Natural killer cell (primary cell): ENCODE data around the gene TBRG1. TPM values are rescaled to one million over a fixed set of nuclear protein-coding genes. Genes with fewer than 3 reads are reported as not detected.

Experiments
- ATAC-seq, 3 donors: fragments of 150-1000 bp in 2 of 3; fragments of 200-7000 bp in 1 of 3; cut with Tn5 transposase; 1 replicate in 1 of 3; 2 replicates in 2 of 3; pipeline ENCODE4 v1.10.0; 2021; ENCODE audit warnings: mild to moderate bottlenecking in 2 of 3, moderate library complexity in 2 of 3
- DNase-seq, 2 donors: peaks; one replicate each; pipeline versions ENCODE4 v3.0.0 to v3.0.0-alpha.2; 2013 to 2021; ENCODE audit warnings: mixed read lengths in 1 of 2
- H3K27ac ChIP-seq: one replicate; pipeline ENCODE4 v1.5.1; 2013; ENCODE audit warnings: mild to moderate bottlenecking, low read length
- H3K27me3 ChIP-seq: one replicate; pipeline ENCODE4 v1.6.1; 2013; ENCODE audit warnings: low read length; ENCODE audit not compliant: control insufficient read depth, insufficient read depth
- H3K36me3 ChIP-seq: one replicate; pipeline ENCODE4 v1.6.1; 2013; ENCODE audit warnings: low read length; ENCODE audit not compliant: control insufficient read depth, insufficient read depth
- H3K4me1 ChIP-seq: one replicate; pipeline ENCODE4 v1.6.1; 2013; ENCODE audit warnings: low read length; ENCODE audit not compliant: control insufficient read depth, insufficient read depth
- H3K4me3 ChIP-seq: one replicate; pipeline ENCODE4 v1.5.1; 2013; ENCODE audit warnings: low read length
- H3K9me3 ChIP-seq: one replicate; pipeline ENCODE4 v1.6.1; 2013; ENCODE audit warnings: low read length; ENCODE audit not compliant: control insufficient read depth, insufficient read depth
- H3K27ac Mint-ChIP-seq, 2 donors: one replicate each; pipeline ENCODE4 v1.8.0; 2022; ENCODE audit warnings: mild to moderate bottlenecking in 2 of 2, mixed read lengths in 2 of 2, moderate library complexity in 1 of 2
- H3K27me3 Mint-ChIP-seq, 2 donors: one replicate each; pipeline ENCODE4 v1.8.0; 2022; ENCODE audit warnings: low read depth in 2 of 2, mixed read lengths in 2 of 2
- H3K36me3 Mint-ChIP-seq: one replicate; pipeline ENCODE4 v1.8.0; 2022; ENCODE audit warnings: mixed read lengths
- H3K4me1 Mint-ChIP-seq, 2 donors: one replicate each; pipeline ENCODE4 v1.8.0; 2022; ENCODE audit warnings: mixed read lengths in 2 of 2
- H3K4me3 Mint-ChIP-seq: one replicate; pipeline ENCODE4 v1.8.0; 2022; ENCODE audit warnings: mild to moderate bottlenecking, moderate library complexity, mixed read lengths
- H3K9me3 Mint-ChIP-seq, 2 donors: one replicate each; pipeline ENCODE4 v1.8.0; 2022; ENCODE audit warnings: mixed read lengths in 2 of 2
- CTCF ChIP-seq: fragments of 200-600 bp; IDR thresholded peaks from one replicate; pipeline ENCODE4 v1.8.0; 2022; ENCODE audit warnings: antibody characterized with exemption
- WGBS: methylation state at CpG from one replicate; pipeline ENCODE4 v1.1.7; 2013; ENCODE audit warnings: missing lambda C conversion rate; ENCODE audit not compliant: insufficient coverage; 5-methylcytosine and 5-hydroxymethylcytosine counted together
- intact Hi-C: fragments of 100-400 bp; cut with micrococcal nuclease; formaldehyde crosslinking; loops from one replicate; pipeline ENCODE4 v1.14.2; 2022
- total RNA-seq, 4 donors: library from RNA; stranded (reverse); fragments of 120-200 nt in 1 of 4; gene quantifications; one replicate each; pipeline versions ENCODE4 v1.2.3 to v1.2.4, GENCODE V29; 2013 to 2022

TBRG1 gene
- total RNA-seq, 3 donors from 2014 or later (not counting 1 experiment from before 2014, with no cell fraction given), result 62.9 to 68.6 (median 68.3) TPM

GRCh38 chr11:124674168-124674517 lies 51.5 kb downstream of the TBRG1 start:
- Histone ChIP-seq H3K36me3 (no peaks in the 10 kb centered on the region), H3K9me3 (no peaks in the 10 kb centered on the region), H3K4me3 (peak overlapping the region; percentile 84), H3K27ac (peak overlapping the region; percentile 66), H3K4me1 (peaks cover 22% of the 10 kb centered on the region), H3K27me3 (no peaks in the 10 kb centered on the region)
- intact Hi-C loops, result no loop called here
- ATAC-seq, result no peak
- DNase-seq, result no peak
- WGBS, result 44% methylated on average over 18 of the region's 18 CpGs
- Mint-ChIP-seq H3K27me3 (peaks cover 0 to 4% of the 10 kb centered on the region in 2 donors), H3K4me3 (peak overlapping the region; percentile 91), H3K27ac (peak overlapping the region; percentile 91 to 92), H3K4me1 (peaks cover 16 to 23% of the 10 kb centered on the region in 2 donors), H3K9me3 (no peaks in the 10 kb centered on the region), H3K36me3 (no peaks in the 10 kb centered on the region)
- TF ChIP-seq CTCF, result no peak

GRCh38 chr11:124674571-124674970 lies 51.9 kb downstream of the TBRG1 start:
- H3K4me1 ChIP-seq, result peaks cover 20% of the 10 kb centered on the region
- Mint-ChIP-seq H3K36me3 (no peaks in the 10 kb centered on the region), H3K4me3 (peak overlapping the region; percentile 91), H3K4me1 (peaks cover 16 to 23% of the 10 kb centered on the region in 2 donors), H3K27ac (peak overlapping the region; percentile 91 to 92), H3K27me3 (peaks cover 3 to 4% of the 10 kb centered on the region in 2 donors), H3K9me3 (no peaks in the 10 kb centered on the region)
- H3K4me3 ChIP-seq, result no peak overlapping the region
- intact Hi-C loops, result no loop called here
- H3K9me3 ChIP-seq, result no peaks in the 10 kb centered on the region
- 91% methylated on average over 5 of the region's 5 CpGs for WGBS
- ATAC-seq, result no peak
- H3K27me3 ChIP-seq, result no peaks in the 10 kb centered on the region
- no peak for TF ChIP-seq CTCF
- peak overlapping the region; percentile 66 for H3K27ac ChIP-seq
- DNase-seq, result no peak
- H3K36me3 ChIP-seq, result no peaks in the 10 kb centered on the region

GRCh38 chr11:124676386-124676785 lies 53.7 kb downstream of the TBRG1 start:
- H3K27ac Mint-ChIP-seq, result no peak overlapping the region
- H3K36me3 Mint-ChIP-seq, result no peaks in the 10 kb centered on the region
- no peak for TF ChIP-seq CTCF
- no peak overlapping the region for H3K4me3 Mint-ChIP-seq
- no peaks in the 10 kb centered on the region for H3K9me3 Mint-ChIP-seq
- H3K4me1 ChIP-seq, result peaks cover 15% of the 10 kb centered on the region
- peaks cover 11 to 12% of the 10 kb centered on the region in 2 donors for H3K27me3 Mint-ChIP-seq
- DNase-seq (no peak), ATAC-seq (no peak)
- no peak overlapping the region for H3K27ac ChIP-seq
- no peak overlapping the region for H3K4me3 ChIP-seq
- H3K9me3 ChIP-seq, result no peaks in the 10 kb centered on the region
- intact Hi-C loops, result no loop called here
- H3K27me3 ChIP-seq, result no peaks in the 10 kb centered on the region
- H3K36me3 ChIP-seq, result no peaks in the 10 kb centered on the region
- WGBS, result 40% methylated on average over 1 of the region's 2 CpGs
- H3K4me1 Mint-ChIP-seq, result peaks cover 16 to 23% of the 10 kb centered on the region in 2 donors

- no peak for DNase-seq
- peaks cover 9 to 14% of the 10 kb centered on the region in 2 donors for H3K4me1 Mint-ChIP-seq
- H3K9me3 ChIP-seq, result peaks cover 4% of the 10 kb centered on the region
- 85% methylated on average over 5 of the region's 5 CpGs for WGBS
- H3K9me3 Mint-ChIP-seq, result peaks cover 2 to 8% of the 10 kb centered on the region in 2 donors
- peaks cover 8% of the 10 kb centered on the region for H3K4me1 ChIP-seq
- no peaks in the 10 kb centered on the region for H3K36me3 ChIP-seq
- ATAC-seq, result no peak
- intact Hi-C loops, result no loop called here
- peaks cover 19 to 24% of the 10 kb centered on the region in 2 donors for H3K27me3 Mint-ChIP-seq
- no peak for TF ChIP-seq CTCF
- H3K27me3 ChIP-seq, result no peaks in the 10 kb centered on the region
- H3K27ac Mint-ChIP-seq, result no peak overlapping the region
- H3K36me3 Mint-ChIP-seq, result peaks cover 15% of the 10 kb centered on the region
- no peak overlapping the region for H3K4me3 Mint-ChIP-seq
- H3K27ac ChIP-seq, result no peak overlapping the region
- no peak overlapping the region for H3K4me3 ChIP-seq
Measured at GRCh38 chr11:124678416-124678815, 55.8 kb downstream of the TBRG1 start.
